H9 (cell line): Measurements from ENCODE around the gene TTLL9. TPM values are rescaled to one million over a fixed set of nuclear protein-coding genes. Genes with fewer than 3 reads are reported as not detected.

Experiments used
- DNase-seq: peaks from one replicate; pipeline ENCODE4 v3.0.0-alpha.2; 2017
- H2AFZ ChIP-seq: one replicate; pipeline ENCODE4 v1.6.1; 2013; ENCODE audit warnings: mild to moderate bottlenecking, low read length, control low read depth, moderate library complexity
- H2AK5ac ChIP-seq: 2 replicates; pipeline ENCODE4 v1.6.1; 2013; ENCODE audit warnings: low read length, control low read depth, mixed read lengths; ENCODE audit not compliant: insufficient read length
- H2BK120ac ChIP-seq: one replicate; pipeline ENCODE4 v1.6.1; 2013; ENCODE audit warnings: low read depth, mild to moderate bottlenecking, low read length, control low read depth, inconsistent platforms; ENCODE audit not compliant: poor library complexity, severe bottlenecking
- H2BK12ac ChIP-seq: 2 replicates; pipeline ENCODE4 v1.6.1; 2013; ENCODE audit warnings: low read length, control low read depth, mixed read lengths, low read depth; ENCODE audit not compliant: insufficient read length
- H2BK15ac ChIP-seq: 2 replicates; pipeline ENCODE4 v1.6.1; 2013; ENCODE audit warnings: low read depth, low read length, control low read depth
- H2BK20ac ChIP-seq: one replicate; pipeline ENCODE4 v1.6.1; 2013; ENCODE audit warnings: low read depth, mild to moderate bottlenecking, low read length, control low read depth, inconsistent platforms; ENCODE audit not compliant: poor library complexity, severe bottlenecking
- H2BK5ac ChIP-seq: 2 replicates; pipeline ENCODE4 v1.6.1; 2013; ENCODE audit warnings: low read length, control low read depth, mixed read lengths; ENCODE audit not compliant: insufficient read length
- H3K14ac ChIP-seq: 2 replicates; pipeline ENCODE4 v1.6.1; 2013; ENCODE audit warnings: low read length, control low read depth; ENCODE audit not compliant: insufficient read depth
- H3K18ac ChIP-seq: 2 replicates; pipeline ENCODE4 v1.6.1; 2013; ENCODE audit warnings: low read depth, mild to moderate bottlenecking, mixed read lengths, low read length, control low read depth; ENCODE audit not compliant: insufficient read length
- H3K23ac ChIP-seq: 2 replicates; pipeline ENCODE4 v1.6.1; 2013; ENCODE audit warnings: low read length, control low read depth, mixed read lengths, low read depth; ENCODE audit not compliant: insufficient read length
- H3K23me2 ChIP-seq: 2 replicates; pipeline ENCODE4 v1.6.1; 2013; ENCODE audit warnings: low read depth, mild to moderate bottlenecking, mixed read lengths, low read length, control low read depth; ENCODE audit not compliant: insufficient read length, poor library complexity, severe bottlenecking
- H3K27ac ChIP-seq: 2 replicates; pipeline ENCODE4 v1.5.1; 2013; ENCODE audit warnings: low read length, control low read depth, mixed read lengths, low read depth; ENCODE audit not compliant: insufficient read length
- H3K27me3 ChIP-seq: 2 replicates; pipeline ENCODE4 v1.6.1; 2013; ENCODE audit warnings: low read length, control low read depth, inconsistent platforms; ENCODE audit not compliant: insufficient read depth
- H3K4ac ChIP-seq: 2 replicates; pipeline ENCODE4 v1.6.1; 2013; ENCODE audit warnings: low read depth, mild to moderate bottlenecking, control low read depth, inconsistent platforms, low read length, moderate library complexity
- H3K4me1 ChIP-seq: 2 replicates; pipeline ENCODE4 v1.6.1; 2013; ENCODE audit warnings: low read length, control low read depth, inconsistent platforms; ENCODE audit not compliant: insufficient read depth
- H3K4me2 ChIP-seq: 2 replicates; pipeline ENCODE4 v1.6.1; 2013; ENCODE audit warnings: low read length, control low read depth, mixed read lengths; ENCODE audit not compliant: insufficient read length, insufficient read depth
- H3K56ac ChIP-seq: 2 replicates; pipeline ENCODE4 v1.6.1; 2013; ENCODE audit warnings: low read depth, mild to moderate bottlenecking, mixed read lengths, low read length, control low read depth; ENCODE audit not compliant: insufficient read length
- H3K79me1 ChIP-seq: 2 replicates; pipeline ENCODE4 v1.6.1; 2013; ENCODE audit warnings: low read depth, mild to moderate bottlenecking, moderate library complexity, low read length, control low read depth, inconsistent platforms; ENCODE audit not compliant: insufficient read depth, poor library complexity, severe bottlenecking
- H3K79me2 ChIP-seq: 2 replicates; pipeline ENCODE4 v1.6.1; 2013; ENCODE audit warnings: low read length, control low read depth, inconsistent platforms; ENCODE audit not compliant: insufficient read depth
- H3K9ac ChIP-seq: 2 replicates; pipeline ENCODE4 v1.6.1; 2013; ENCODE audit warnings: low read length, control low read depth, mixed read lengths; ENCODE audit not compliant: insufficient read length; ENCODE audit errors: extremely low read depth
- H3K9me3 ChIP-seq: one replicate; pipeline ENCODE4 v1.6.1; 2013; ENCODE audit warnings: low read depth, low read length, inconsistent platforms; ENCODE audit not compliant: control insufficient read depth
- H3T11ph ChIP-seq: one replicate; pipeline ENCODE4 v1.6.1; 2013; ENCODE audit warnings: mild to moderate bottlenecking, low read length, control low read depth, inconsistent platforms
- H4K20me1 ChIP-seq: one replicate; pipeline ENCODE4 v1.6.1; 2013; ENCODE audit not compliant: control insufficient read depth, insufficient read length, insufficient read depth
- H4K5ac ChIP-seq: 2 replicates; pipeline ENCODE4 v1.6.1; 2013; ENCODE audit warnings: low read depth, mild to moderate bottlenecking, mixed read lengths, low read length, control low read depth; ENCODE audit not compliant: insufficient read length
- H4K8ac ChIP-seq: replicated peaks from 2 replicates; pipeline ENCODE4 v1.6.1; 2013; ENCODE audit warnings: low read length, control low read depth, mixed read lengths, low read depth; ENCODE audit not compliant: insufficient read length
- H4K91ac ChIP-seq: 2 replicates; pipeline ENCODE4 v1.6.1; 2013; ENCODE audit warnings: low read depth, mild to moderate bottlenecking, moderate library complexity, mixed read lengths, low read length, control low read depth; ENCODE audit not compliant: insufficient read length
- H3K27ac Mint-ChIP-seq, 3 experiments: 2 replicates in 2 of 3; 3 replicates in 1 of 3; pipeline ENCODE4 v1.8.0; 2020 to 2021; ENCODE audit warnings: mixed read lengths in 3 of 3, mild to moderate bottlenecking in 1 of 3, moderate library complexity in 1 of 3
- H3K27me3 Mint-ChIP-seq: 2 replicates; pipeline ENCODE4 v1.8.0; 2021; ENCODE audit warnings: low read depth, mild to moderate bottlenecking, moderate library complexity, mixed read lengths
- H3K36me3 Mint-ChIP-seq, 3 experiments: 2 replicates in 2 of 3; 3 replicates in 1 of 3; pipeline ENCODE4 v1.8.0; 2020 to 2021; ENCODE audit warnings: low read depth in 3 of 3, mixed read lengths in 3 of 3; ENCODE audit not compliant: insufficient read depth in 1 of 3
- H3K4me1 Mint-ChIP-seq, 2 experiments: 2 replicates each; pipeline ENCODE4 v1.8.0; 2020; ENCODE audit warnings: mixed read lengths in 2 of 2
- H3K4me3 Mint-ChIP-seq, 2 experiments: 2 replicates in 1 of 2; 3 replicates in 1 of 2; pipeline ENCODE4 v1.8.0; 2020 to 2021; ENCODE audit warnings: mild to moderate bottlenecking in 2 of 2, mixed read lengths in 2 of 2, moderate library complexity in 1 of 2
- H3K9me3 Mint-ChIP-seq, 2 experiments: 2 replicates in 1 of 2; 3 replicates in 1 of 2; pipeline ENCODE4 v1.8.0; 2020; ENCODE audit warnings: mild to moderate bottlenecking in 2 of 2, mixed read lengths in 2 of 2, moderate library complexity in 1 of 2
- WGBS: extraction: QIAGEN DNeasy Blood & Tissue Kit; methylation state at CpG from one replicate; pipeline ENCODE4 v1.1.7; 2013; ENCODE audit warnings: missing lambda C conversion rate, low lambda C conversion rate, mixed read lengths; ENCODE audit not compliant: insufficient read length; ENCODE audit errors: extremely low coverage; 5-methylcytosine and 5-hydroxymethylcytosine counted together
- total RNA-seq: library from RNA; stranded (reverse); gene quantifications from 2 replicates; pipeline ENCODE4 v1.2.1, GENCODE V29; 2021
- TF ChIP-seq, protein P1 (sequence below): fragments of 200-600 bp; sonication (generic); conservative IDR thresholded peaks from 3 replicates; pipeline ENCODE4 v1.8.0; 2021; ENCODE audit warnings: antibody characterized with exemption, mild to moderate bottlenecking

Gene TTLL9
- total RNA-seq, 1 experiment from 2014 or later: 0.20 TPM

DNA sequence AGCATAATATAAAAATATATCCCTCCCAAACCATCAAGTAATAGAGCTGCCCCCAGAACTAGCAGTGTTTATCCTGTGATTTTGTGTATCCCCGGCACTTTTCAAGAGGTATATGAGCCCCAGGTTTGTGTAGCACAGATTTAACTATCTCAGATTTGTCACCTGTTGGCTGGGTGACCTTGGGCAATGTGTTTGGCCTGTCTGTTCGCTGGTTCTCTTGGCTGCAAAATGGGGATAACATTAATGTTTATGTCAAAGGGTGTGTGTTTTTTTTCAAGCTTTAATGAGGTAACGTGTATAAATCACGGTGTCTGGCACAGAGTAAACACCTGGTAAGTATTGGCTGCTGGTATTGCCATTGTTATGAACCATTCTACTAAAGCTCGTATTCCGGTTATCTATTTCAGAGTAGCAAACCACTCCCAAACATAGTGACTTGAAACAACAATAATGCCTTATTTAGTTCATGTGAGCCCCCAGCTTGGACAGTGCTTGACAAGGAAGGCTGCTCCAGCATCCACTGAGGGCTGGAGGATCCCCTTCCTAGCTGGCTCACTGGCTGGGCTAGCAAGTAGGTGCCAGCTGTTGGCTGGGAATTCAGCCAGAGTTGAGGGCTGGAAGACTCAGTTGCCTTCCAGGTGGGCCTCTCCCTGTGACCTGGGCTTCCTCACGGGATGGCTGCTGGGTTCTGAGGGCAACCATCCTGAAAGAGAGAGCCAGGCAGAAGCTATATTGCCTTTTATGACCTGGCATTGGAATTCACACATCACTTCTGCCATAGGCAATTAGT is 45.3 kb downstream of the TTLL9 start:
- H4K91ac ChIP-seq: no peak overlapping the region
- no peaks in the 10 kb centered on the region for H3K79me1 ChIP-seq
- no peak overlapping the region for H2BK5ac ChIP-seq
- no peak overlapping the region for H3K4me2 ChIP-seq
- H3K23me2 ChIP-seq: no peaks in the 10 kb centered on the region
- no peak overlapping the region for H3T11ph ChIP-seq
- no peak overlapping the region for H3K4me3 Mint-ChIP-seq
- no peaks in the 10 kb centered on the region for H3K27me3 ChIP-seq
- peaks cover 74 to 77% of the 10 kb centered on the region in 2 experiments for H3K4me1 Mint-ChIP-seq
- H3K9me3 Mint-ChIP-seq: peaks cover 0 to 11% of the 10 kb centered on the region in 2 experiments; a peak in 1 of 5 replicates
- H3K23ac ChIP-seq: no peak overlapping the region
- peak overlapping the region in 1 of 3 experiments; percentile 55; a peak in 1 of 7 replicates for H3K27ac Mint-ChIP-seq
- H3K79me2 ChIP-seq: no peaks in the 10 kb centered on the region
- TF ChIP-seq, protein P1, sequence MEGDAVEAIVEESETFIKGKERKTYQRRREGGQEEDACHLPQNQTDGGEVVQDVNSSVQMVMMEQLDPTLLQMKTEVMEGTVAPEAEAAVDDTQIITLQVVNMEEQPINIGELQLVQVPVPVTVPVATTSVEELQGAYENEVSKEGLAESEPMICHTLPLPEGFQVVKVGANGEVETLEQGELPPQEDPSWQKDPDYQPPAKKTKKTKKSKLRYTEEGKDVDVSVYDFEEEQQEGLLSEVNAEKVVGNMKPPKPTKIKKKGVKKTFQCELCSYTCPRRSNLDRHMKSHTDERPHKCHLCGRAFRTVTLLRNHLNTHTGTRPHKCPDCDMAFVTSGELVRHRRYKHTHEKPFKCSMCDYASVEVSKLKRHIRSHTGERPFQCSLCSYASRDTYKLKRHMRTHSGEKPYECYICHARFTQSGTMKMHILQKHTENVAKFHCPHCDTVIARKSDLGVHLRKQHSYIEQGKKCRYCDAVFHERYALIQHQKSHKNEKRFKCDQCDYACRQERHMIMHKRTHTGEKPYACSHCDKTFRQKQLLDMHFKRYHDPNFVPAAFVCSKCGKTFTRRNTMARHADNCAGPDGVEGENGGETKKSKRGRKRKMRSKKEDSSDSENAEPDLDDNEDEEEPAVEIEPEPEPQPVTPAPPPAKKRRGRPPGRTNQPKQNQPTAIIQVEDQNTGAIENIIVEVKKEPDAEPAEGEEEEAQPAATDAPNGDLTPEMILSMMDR: no peak
- no peaks in the 10 kb centered on the region for H4K20me1 ChIP-seq
- no peak overlapping the region for H3K4ac ChIP-seq
- H3K9me3 ChIP-seq: no peaks in the 10 kb centered on the region
- no peak overlapping the region for H2BK20ac ChIP-seq
- H3K27me3 Mint-ChIP-seq: no peaks in the 10 kb centered on the region; the same call in none of the 2 replicates
- no peak overlapping the region for H2AFZ ChIP-seq
- WGBS: no CpG with 5 or more reads among the region's 7 CpGs
- H4K5ac ChIP-seq: no peak overlapping the region
- H3K14ac ChIP-seq: 0 out of 2 replicates have a peak overlapping the region, but pooled peaks have one; percentile 4
- H3K9ac ChIP-seq: no peak overlapping the region
- 0 out of 7 replicates have a peak, but pooled peaks cover 0 to 9% (median 0%) of the 10 kb centered on the region in 3 experiments for H3K36me3 Mint-ChIP-seq
- no peak for DNase-seq
- no peak overlapping the region for H2BK15ac ChIP-seq
- H3K56ac ChIP-seq: no peak overlapping the region
- no peak overlapping the region for H2AK5ac ChIP-seq
- no peak overlapping the region for H2BK12ac ChIP-seq
- no peak overlapping the region for H4K8ac ChIP-seq
- H3K4me1 ChIP-seq: no peaks in the 10 kb centered on the region; the same call in 1 of the 2 replicates
- H3K18ac ChIP-seq: no peak overlapping the region
- no peak overlapping the region for H3K27ac ChIP-seq
- H2BK120ac ChIP-seq: no peak overlapping the region
